ENCODE results near the gene SMAD3. TPM values are rescaled to one million over a fixed set of nuclear protein-coding genes. Genes with fewer than 3 reads are reported as not detected.

The SMAD3 gene
- total RNA-seq, 1 donor from 2014 or later: 53.5 TPM

GRCh38 chr15:67199391-67199790, 134.0 kb downstream of the SMAD3 start:
- no peaks in the 10 kb centered on the region for H3K9me3 ChIP-seq
- H3K36me3 ChIP-seq: peaks cover 0 to 27% of the 10 kb centered on the region in 2 donors
- TF ChIP-seq CTCF (IDR thresholded peaks at IDR 0.05) (no peak), POLR2A (IDR thresholded peaks at IDR 0.05) (no peak), POLR2AphosphoS5 (IDR thresholded peaks at IDR 0.05; ENCODE audit: insufficient read depth in 1 of 2, low read depth in 1 of 2) (no peak)
- no peaks in the 10 kb centered on the region for H3K27me3 ChIP-seq
- DNase-seq (ENCODE audit: extremely low spot score in 2 of 2): no peak
- intact Hi-C loops (cut with DNase I): no loop called here
- H3K4me1 ChIP-seq: peaks cover 30% of the 10 kb centered on the region
- H3K27ac ChIP-seq: no peak overlapping the region
- no peak overlapping the region for H3K4me3 ChIP-seq

GRCh38 chr15:67199881-67200763, 134.7 kb downstream of the SMAD3 start:
- Histone ChIP-seq H3K4me1 (peaks cover 23% of the 10 kb centered on the region), H3K36me3 (peaks cover 0 to 27% of the 10 kb centered on the region in 2 donors), H3K4me3 (no peak overlapping the region), H3K27ac (no peak overlapping the region), H3K27me3 (no peaks in the 10 kb centered on the region), H3K9me3 (no peaks in the 10 kb centered on the region)
- TF ChIP-seq POLR2AphosphoS5 (IDR thresholded peaks at IDR 0.05; ENCODE audit: insufficient read depth in 1 of 2, low read depth in 1 of 2) (no peak), CTCF (IDR thresholded peaks at IDR 0.05) (no peak), POLR2A (IDR thresholded peaks at IDR 0.05) (no peak)
- intact Hi-C loops (cut with DNase I): no loop called here
- no peak for DNase-seq (ENCODE audit: extremely low spot score in 2 of 2)

- no peak for DNase-seq (ENCODE audit: extremely low spot score in 2 of 2)
- Histone ChIP-seq H3K36me3 (peaks cover 0 to 34% of the 10 kb centered on the region in 2 donors), H3K27me3 (no peaks in the 10 kb centered on the region), H3K4me1 (peaks cover 19% of the 10 kb centered on the region), H3K27ac (no peak overlapping the region), H3K4me3 (no peak overlapping the region), H3K9me3 (no peaks in the 10 kb centered on the region)
- TF ChIP-seq POLR2AphosphoS5 (IDR thresholded peaks at IDR 0.05; ENCODE audit: insufficient read depth in 1 of 2, low read depth in 1 of 2) (no peak), CTCF (IDR thresholded peaks at IDR 0.05) (no peak), POLR2A (IDR thresholded peaks at IDR 0.05) (no peak)
- intact Hi-C loops (cut with DNase I): no loop called here
These were observed 135.7 kb downstream of the SMAD3 start for GRCh38 chr15:67201136-67201535.

- no peak for DNase-seq (ENCODE audit: extremely low spot score in 2 of 2)
- TF ChIP-seq POLR2AphosphoS5 (IDR thresholded peaks at IDR 0.05; ENCODE audit: insufficient read depth in 1 of 2, low read depth in 1 of 2) (no peak), POLR2A (IDR thresholded peaks at IDR 0.05) (no peak), CTCF (IDR thresholded peaks at IDR 0.05) (no peak)
- Histone ChIP-seq H3K27me3 (no peaks in the 10 kb centered on the region), H3K9me3 (no peaks in the 10 kb centered on the region), H3K36me3 (peaks cover 0 to 36% of the 10 kb centered on the region in 2 donors), H3K4me1 (peaks cover 9% of the 10 kb centered on the region), H3K4me3 (no peak overlapping the region), H3K27ac (no peak overlapping the region)
- intact Hi-C loops (cut with DNase I): no loop called here
These were observed 136.7 kb downstream of the SMAD3 start for GRCh38 chr15:67202091-67202490.

- intact Hi-C loops (cut with DNase I): no loop called here
- no peak overlapping the region for H3K27ac ChIP-seq
- DNase-seq (ENCODE audit: extremely low spot score in 2 of 2): no peak
- peaks cover 0 to 41% of the 10 kb centered on the region in 2 donors for H3K36me3 ChIP-seq
- H3K27me3 ChIP-seq: no peaks in the 10 kb centered on the region
- TF ChIP-seq POLR2AphosphoS5 (IDR thresholded peaks at IDR 0.05; ENCODE audit: insufficient read depth in 1 of 2, low read depth in 1 of 2): no peak
- no peak for TF ChIP-seq POLR2A (IDR thresholded peaks at IDR 0.05)
- no peak for TF ChIP-seq CTCF (IDR thresholded peaks at IDR 0.05)
- H3K4me1 ChIP-seq: peaks cover under 1% of the 10 kb centered on the region
- no peak overlapping the region for H3K4me3 ChIP-seq
- no peaks in the 10 kb centered on the region for H3K9me3 ChIP-seq
These were observed 137.6 kb downstream of the SMAD3 start for GRCh38 chr15:67202991-67203390.
